ENCODE data around the gene SDCCAG8.

DNA sequence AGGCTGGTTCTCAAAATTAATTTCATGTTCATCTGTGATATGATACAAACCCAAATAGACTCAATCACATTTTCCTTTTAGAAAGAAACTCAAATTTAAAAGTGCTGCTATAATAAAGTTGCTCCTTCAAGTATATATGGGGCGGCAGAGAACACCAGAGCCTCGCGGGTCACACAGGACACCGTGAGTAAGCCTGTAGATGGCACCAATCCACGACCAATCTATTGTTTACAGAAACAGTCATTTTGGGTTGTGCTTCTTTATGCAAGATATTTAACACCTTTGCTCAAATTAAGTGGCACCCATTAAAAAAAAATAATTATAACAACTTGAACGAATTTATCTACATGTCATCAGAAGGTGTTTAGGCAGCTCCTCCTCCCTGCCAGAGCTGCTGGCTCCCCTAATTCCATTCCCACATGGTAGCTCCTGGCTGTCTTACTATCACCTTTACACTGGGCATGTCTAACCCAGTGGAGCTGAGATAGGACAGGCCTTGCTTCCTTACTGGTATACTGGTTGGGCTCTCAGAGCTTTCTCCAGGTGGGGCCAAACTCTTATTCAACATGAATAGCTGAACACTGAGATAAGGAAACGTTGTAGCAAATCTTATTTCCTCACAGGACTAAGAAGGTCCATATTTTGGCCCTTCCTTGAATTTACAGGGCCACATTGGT is 287.0 kb downstream of the SDCCAG8 start:
- no peak for TF ChIP-seq POLR2A (IDR thresholded peaks at IDR 0.05)
- TF ChIP-seq, protein P1, sequence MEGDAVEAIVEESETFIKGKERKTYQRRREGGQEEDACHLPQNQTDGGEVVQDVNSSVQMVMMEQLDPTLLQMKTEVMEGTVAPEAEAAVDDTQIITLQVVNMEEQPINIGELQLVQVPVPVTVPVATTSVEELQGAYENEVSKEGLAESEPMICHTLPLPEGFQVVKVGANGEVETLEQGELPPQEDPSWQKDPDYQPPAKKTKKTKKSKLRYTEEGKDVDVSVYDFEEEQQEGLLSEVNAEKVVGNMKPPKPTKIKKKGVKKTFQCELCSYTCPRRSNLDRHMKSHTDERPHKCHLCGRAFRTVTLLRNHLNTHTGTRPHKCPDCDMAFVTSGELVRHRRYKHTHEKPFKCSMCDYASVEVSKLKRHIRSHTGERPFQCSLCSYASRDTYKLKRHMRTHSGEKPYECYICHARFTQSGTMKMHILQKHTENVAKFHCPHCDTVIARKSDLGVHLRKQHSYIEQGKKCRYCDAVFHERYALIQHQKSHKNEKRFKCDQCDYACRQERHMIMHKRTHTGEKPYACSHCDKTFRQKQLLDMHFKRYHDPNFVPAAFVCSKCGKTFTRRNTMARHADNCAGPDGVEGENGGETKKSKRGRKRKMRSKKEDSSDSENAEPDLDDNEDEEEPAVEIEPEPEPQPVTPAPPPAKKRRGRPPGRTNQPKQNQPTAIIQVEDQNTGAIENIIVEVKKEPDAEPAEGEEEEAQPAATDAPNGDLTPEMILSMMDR (IDR thresholded peaks at IDR 0.05 in 8 of 11, conservative IDR thresholded peaks at IDR 0.05 in 3 of 11), result no peak
- TF ChIP-seq POLR2AphosphoS5 (IDR thresholded peaks at IDR 0.05), result no peak

Measured in spleen (tissue), 7 donors.